Activated CD8-positive, alpha-beta memory T cell treated with anti-CD3 and anti-CD28 coated beads, Interleukin-2, amount 10 ng/mL, durations not matched to agents 7 days and 5 days (primary cell): Measurements from ENCODE around the gene PLPP6. TPM values are rescaled to one million over a fixed set of nuclear protein-coding genes. Genes with fewer than 3 reads are reported as not detected.

Source experiments
- ATAC-seq: fragments of 150-1000 bp; cut with Tn5 transposase; one replicate; pipeline ENCODE4 v1.10.0; 2021; ENCODE audit warnings: moderate library complexity
- CTCF ChIA-PET: fragments of 350-600 bp; sonication (Branson Sonifier 250); formaldehyde crosslinking; loops from one replicate; lab custom pipeline; 2021; ENCODE audit warnings: antibody characterized with exemption; lab: Charles Lee
- DNase-seq: peaks from one replicate; pipeline ENCODE4 v3.0.0-alpha.2; 2020
- H3K27ac Mint-ChIP-seq: one replicate; pipeline ENCODE4 v1.8.0; 2021; ENCODE audit warnings: mild to moderate bottlenecking, mixed read lengths
- H3K27me3 Mint-ChIP-seq: one replicate; pipeline ENCODE4 v1.8.0; 2021; ENCODE audit warnings: mixed read lengths
- H3K36me3 Mint-ChIP-seq: one replicate; pipeline ENCODE4 v1.8.0; 2021; ENCODE audit warnings: mild to moderate bottlenecking, mixed read lengths
- H3K4me1 Mint-ChIP-seq: one replicate; pipeline ENCODE4 v1.8.0; 2021; ENCODE audit warnings: mixed read lengths
- H3K4me3 Mint-ChIP-seq: one replicate; pipeline ENCODE4 v1.8.0; 2021; ENCODE audit warnings: mild to moderate bottlenecking, moderate library complexity, mixed read lengths
- H3K9me3 Mint-ChIP-seq: one replicate; pipeline ENCODE4 v1.8.0; 2022; ENCODE audit warnings: low read depth, mixed read lengths
- total RNA-seq, 2 experiments: library from RNA; stranded (reverse); gene quantifications; one replicate each; pipeline ENCODE4 v1.2.3, GENCODE V29; 2021

Gene PLPP6
- total RNA-seq, 2 experiments from 2014 or later: 9.3 to 10.2 TPM

GRCh38 chr9:4665357-4665756 is 3.3 kb downstream of the PLPP6 start:
- H3K9me3 Mint-ChIP-seq: no peaks in the 10 kb centered on the region
- H3K4me1 Mint-ChIP-seq: peaks cover 67% of the 10 kb centered on the region
- no peak overlapping the region for H3K4me3 Mint-ChIP-seq
- CTCF ChIA-PET: interaction anchor here (0.9 to 1.9 kb wide), 7 partner anchors 9 to 94 kb away, joined by 3 to 7 read pairs (median 3); no protein-coding TSS in a partner anchor
- no peaks in the 10 kb centered on the region for H3K36me3 Mint-ChIP-seq
- H3K27me3 Mint-ChIP-seq: peaks cover 3% of the 10 kb centered on the region
- ATAC-seq (no peak), DNase-seq (no peak)
- H3K27ac Mint-ChIP-seq: no peak overlapping the region

GRCh38 chr9:4666042-4666699 is 4.1 kb downstream of the PLPP6 start, which contains the start of gene SPATA6L:
Gene SPATA6L (minus strand): TSS chr9:4666480. CDS start chr9:4666250, 230 bp downstream.
- ATAC-seq (peak; percentile 45), DNase-seq (peak; percentile 61)
- Mint-ChIP-seq H3K9me3 (no peaks in the 10 kb centered on the region), H3K4me3 (peak within 1 kb of the TSS; percentile 70), H3K27me3 (peaks cover 3% of the 10 kb centered on the region), H3K27ac (peak within 1 kb of the TSS; percentile 8), H3K36me3 (no peaks in the 10 kb centered on the region), H3K4me1 (peaks cover 75% of the 10 kb centered on the region)
- CTCF ChIA-PET: interaction anchor here (0.9 to 1.9 kb wide), 8 partner anchors 8 to 93 kb away, joined by 3 to 6 read pairs (median 4); partner anchors contain the start of gene AK3

- ATAC-seq (no peak), DNase-seq (no peak)
- no peak overlapping the region for H3K4me3 Mint-ChIP-seq
- peaks cover 66% of the 10 kb centered on the region for H3K4me1 Mint-ChIP-seq
- H3K27ac Mint-ChIP-seq: no peak overlapping the region
- peaks cover 3% of the 10 kb centered on the region for H3K27me3 Mint-ChIP-seq
- H3K36me3 Mint-ChIP-seq: no peaks in the 10 kb centered on the region
- CTCF ChIA-PET: interaction anchor here (1.0 to 1.1 kb wide), 2 partner anchors 24 to 74 kb away, joined by 3 read pairs; no protein-coding TSS in a partner anchor
- H3K9me3 Mint-ChIP-seq: no peaks in the 10 kb centered on the region
Observed at GRCh38 chr9:4667681-4668080, 5.6 kb downstream of the PLPP6 start.

GRCh38 chr9:4668604-4669003 is 6.5 kb downstream of the PLPP6 start:
- CTCF ChIA-PET: interaction anchor here (1.1 kb wide), 1 partner anchor 73 kb away, joined by 3 read pairs; no protein-coding TSS in a partner anchor
- no peaks in the 10 kb centered on the region for H3K36me3 Mint-ChIP-seq
- H3K9me3 Mint-ChIP-seq: no peaks in the 10 kb centered on the region
- peaks cover 57% of the 10 kb centered on the region for H3K4me1 Mint-ChIP-seq
- H3K4me3 Mint-ChIP-seq: no peak overlapping the region
- ATAC-seq (no peak), DNase-seq (no peak)
- H3K27me3 Mint-ChIP-seq: peaks cover 3% of the 10 kb centered on the region
- no peak overlapping the region for H3K27ac Mint-ChIP-seq

- Mint-ChIP-seq H3K27ac (no peak overlapping the region), H3K4me3 (no peak overlapping the region), H3K4me1 (peaks cover 45% of the 10 kb centered on the region), H3K36me3 (no peaks in the 10 kb centered on the region), H3K27me3 (peaks cover 3% of the 10 kb centered on the region), H3K9me3 (no peaks in the 10 kb centered on the region)
- no peak for ATAC-seq
- CTCF ChIA-PET: interaction anchor here (1.8 kb wide), 1 partner anchor 65 kb away, joined by 4 read pairs; no protein-coding TSS in a partner anchor
- no peak for DNase-seq
Observed at GRCh38 chr9:4669890-4670289, 7.8 kb downstream of the PLPP6 start.

GRCh38 chr9:4670591-4670990 is 8.5 kb downstream of the PLPP6 start:
- H3K27me3 Mint-ChIP-seq: no peaks in the 10 kb centered on the region

GRCh38 chr9:4671737-4672136 is 9.6 kb downstream of the PLPP6 start:
- Mint-ChIP-seq H3K4me3 (no peak overlapping the region), H3K27ac (no peak overlapping the region), H3K36me3 (no peaks in the 10 kb centered on the region), H3K4me1 (peaks cover 28% of the 10 kb centered on the region), H3K9me3 (no peaks in the 10 kb centered on the region), H3K27me3 (no peaks in the 10 kb centered on the region)
- ATAC-seq (no peak), DNase-seq (no peak)
- CTCF ChIA-PET: interaction anchor here (1.3 to 1.6 kb wide), 2 partner anchors 9 to 12 kb away, joined by 3 to 4 read pairs; no protein-coding TSS in a partner anchor

More at GRCh38 chr9:4670591-4670990, 8.5 kb downstream of the PLPP6 start:
- H3K36me3 Mint-ChIP-seq: no peaks in the 10 kb centered on the region
- no peak overlapping the region for H3K4me3 Mint-ChIP-seq
- H3K27ac Mint-ChIP-seq: peak overlapping the region; percentile 70
- H3K9me3 Mint-ChIP-seq: no peaks in the 10 kb centered on the region
- peaks cover 38% of the 10 kb centered on the region for H3K4me1 Mint-ChIP-seq
- DNase-seq: no peak
- no peak for ATAC-seq
- CTCF ChIA-PET: interaction anchor here (1.3 to 1.8 kb wide), 2 partner anchors 10 to 66 kb away, joined by 3 to 4 read pairs; no protein-coding TSS in a partner anchor

- Mint-ChIP-seq H3K27ac (no peak overlapping the region), H3K9me3 (no peaks in the 10 kb centered on the region), H3K27me3 (no peaks in the 10 kb centered on the region), H3K36me3 (no peaks in the 10 kb centered on the region), H3K4me3 (no peak overlapping the region), H3K4me1 (peaks cover 15% of the 10 kb centered on the region)
- ATAC-seq (no peak), DNase-seq (no peak)
- CTCF ChIA-PET: interaction anchor here (1.0 to 2.6 kb wide), 4 partner anchors 8 to 12 kb away, joined by 3 to 6 read pairs (median 3); partner anchors contain the start of gene SPATA6L
Observed at GRCh38 chr9:4674783-4675182, 12.7 kb downstream of the PLPP6 start.

GRCh38 chr9:4677392-4677791 is 15.3 kb downstream of the PLPP6 start:
- no peak for ATAC-seq
- Mint-ChIP-seq H3K4me1 (no peaks in the 10 kb centered on the region), H3K4me3 (no peak overlapping the region), H3K36me3 (no peaks in the 10 kb centered on the region), H3K9me3 (no peaks in the 10 kb centered on the region), H3K27me3 (no peaks in the 10 kb centered on the region), H3K27ac (no peak overlapping the region)
- CTCF ChIA-PET: interaction anchor here (2.6 kb wide), 1 partner anchor 13 kb away, joined by 7 read pairs; no protein-coding TSS in a partner anchor
- DNase-seq: no peak

GRCh38 chr9:4678679-4679267 is 16.7 kb downstream of the PLPP6 start:
- Mint-ChIP-seq H3K27me3 (no peaks in the 10 kb centered on the region), H3K27ac (no peak overlapping the region), H3K36me3 (peaks cover 6% of the 10 kb centered on the region), H3K4me1 (peaks cover 3% of the 10 kb centered on the region), H3K4me3 (no peak overlapping the region), H3K9me3 (no peaks in the 10 kb centered on the region)
- ATAC-seq (peak; percentile 21), DNase-seq (no peak)
- CTCF ChIA-PET: interaction anchor here (1.0 to 2.6 kb wide), 4 partner anchors 14 to 309 kb away, joined by 3 to 7 read pairs (median 4); partner anchors contain the start of gene PLPP6

- no peak within 1 kb of the TSS for H3K27ac Mint-ChIP-seq
- no peaks in the 10 kb centered on the region for H3K27me3 Mint-ChIP-seq
- DNase-seq (peak; percentile 98), ATAC-seq (peak; percentile 98)
- no peaks in the 10 kb centered on the region for H3K9me3 Mint-ChIP-seq
- CTCF ChIA-PET: interaction anchor here (1.0 kb wide), 3 partner anchors 17 to 308 kb away, joined by 3 to 4 read pairs (median 3); partner anchors contain the start of gene PLPP6
- H3K4me3 Mint-ChIP-seq: no peak within 1 kb of the TSS
- H3K4me1 Mint-ChIP-seq: peaks cover 3% of the 10 kb centered on the region
- H3K36me3 Mint-ChIP-seq: peaks cover 9% of the 10 kb centered on the region
Observed at GRCh38 chr9:4679268-4680172, 17.4 kb downstream of the PLPP6 start, which contains the start of gene CDC37L1. Gene CDC37L1 (plus strand): TSS chr9:4679569. CDS start chr9:4679768, 199 bp downstream.

- Mint-ChIP-seq H3K4me3 (no peak overlapping the region), H3K9me3 (no peaks in the 10 kb centered on the region), H3K4me1 (peaks cover 3% of the 10 kb centered on the region), H3K36me3 (peaks cover 14% of the 10 kb centered on the region), H3K27ac (no peak overlapping the region), H3K27me3 (no peaks in the 10 kb centered on the region)
- ATAC-seq: no peak
- DNase-seq: no peak
- CTCF ChIA-PET: interaction anchor here (1.3 kb wide), 1 partner anchor 60 kb away, joined by 6 read pairs; no protein-coding TSS in a partner anchor
Observed at GRCh38 chr9:4680173-4680525, 18.1 kb downstream of the PLPP6 start.
